Measurements from ENCODE around the gene RRM2.

GRCh38 chr2:10167316-10167715 is 44.8 kb downstream of the RRM2 start:
- TF ChIP-seq CTCF (IDR thresholded peaks at IDR 0.05; ENCODE audit: low read length) (no peak), EZH2phosphoT487 (IDR thresholded peaks at IDR 0.05; ENCODE audit: low read length) (no peak), EZH2 (optimal IDR thresholded peaks at IDR 0.05; ENCODE audit: low read depth, low read length) (no peak)

Measured in MM.1S (cell line).